ENCODE data around the gene CDC37. TPM values are rescaled to one million over a fixed set of nuclear protein-coding genes. Genes with fewer than 3 reads are reported as not detected.

Gene CDC37
- total RNA-seq, 2 experiments from 2014 or later: 269 to 332 TPM

DNA sequence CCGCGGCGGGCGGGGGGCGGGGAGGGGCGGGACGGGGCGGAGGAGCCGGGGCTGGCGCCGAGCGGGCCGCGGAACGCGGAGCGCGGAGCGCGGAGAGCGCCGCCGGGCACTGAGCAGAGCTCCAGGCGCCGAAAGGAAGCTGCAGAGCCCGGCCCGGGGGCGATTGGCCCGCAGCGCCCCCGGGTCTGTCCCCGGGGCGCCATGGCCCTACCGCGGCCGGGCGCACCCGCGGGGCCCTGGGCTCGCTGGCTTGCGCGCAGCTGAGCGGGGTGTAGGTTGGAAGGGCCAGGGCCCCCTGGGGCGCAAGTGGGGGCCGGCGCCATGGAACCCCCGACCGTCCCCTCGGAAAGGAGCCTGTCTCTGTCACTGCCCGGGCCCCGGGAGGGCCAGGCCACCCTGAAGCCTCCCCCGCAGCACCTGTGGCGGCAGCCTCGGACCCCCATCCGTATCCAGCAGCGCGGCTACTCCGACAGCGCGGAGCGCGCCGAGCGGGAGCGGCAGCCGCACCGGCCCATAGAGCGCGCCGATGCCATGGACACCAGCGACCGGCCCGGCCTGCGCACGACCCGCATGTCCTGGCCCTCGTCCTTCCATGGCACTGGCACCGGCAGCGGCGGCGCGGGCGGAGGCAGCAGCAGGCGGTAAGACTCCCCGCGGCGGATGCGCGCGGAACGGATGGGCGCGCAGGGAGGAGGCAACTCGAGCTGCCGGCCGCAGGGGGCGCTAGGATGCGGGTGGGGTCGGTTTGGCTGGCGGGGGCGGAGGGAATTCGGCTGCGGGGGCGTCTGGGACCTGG, 17.3 kb upstream of the CDC37 start, which contains the start of gene PDE4A:
Gene PDE4A, plus strand, starts transcription at position 95 of the 796 bp plus-strand sequence. Its CDS starts 227 bp downstream, at position 322.
- H3K4me2 ChIP-seq (ENCODE audit: low read length): peak within 1 kb of the TSS; percentile 84
- no peaks in the 10 kb centered on the region for H3K9me2 ChIP-seq (ENCODE audit: insufficient read depth, low read length)
- CTCF ChIA-PET (ENCODE audit: unreplicated experiment): interaction anchor here (0.6 to 1.3 kb wide), 3 partner anchors 9 to 12 kb away, joined by 3 to 4 read pairs (median 3); no protein-coding TSS in a partner anchor
- H3K9me3 ChIP-seq (ENCODE audit: low read length): no peaks in the 10 kb centered on the region
- TF ChIP-seq EZH2phosphoT487 (IDR thresholded peaks at IDR 0.05; ENCODE audit: borderline replicate concordance, low read depth, low read length): no peak
- TF ChIP-seq, protein P1, sequence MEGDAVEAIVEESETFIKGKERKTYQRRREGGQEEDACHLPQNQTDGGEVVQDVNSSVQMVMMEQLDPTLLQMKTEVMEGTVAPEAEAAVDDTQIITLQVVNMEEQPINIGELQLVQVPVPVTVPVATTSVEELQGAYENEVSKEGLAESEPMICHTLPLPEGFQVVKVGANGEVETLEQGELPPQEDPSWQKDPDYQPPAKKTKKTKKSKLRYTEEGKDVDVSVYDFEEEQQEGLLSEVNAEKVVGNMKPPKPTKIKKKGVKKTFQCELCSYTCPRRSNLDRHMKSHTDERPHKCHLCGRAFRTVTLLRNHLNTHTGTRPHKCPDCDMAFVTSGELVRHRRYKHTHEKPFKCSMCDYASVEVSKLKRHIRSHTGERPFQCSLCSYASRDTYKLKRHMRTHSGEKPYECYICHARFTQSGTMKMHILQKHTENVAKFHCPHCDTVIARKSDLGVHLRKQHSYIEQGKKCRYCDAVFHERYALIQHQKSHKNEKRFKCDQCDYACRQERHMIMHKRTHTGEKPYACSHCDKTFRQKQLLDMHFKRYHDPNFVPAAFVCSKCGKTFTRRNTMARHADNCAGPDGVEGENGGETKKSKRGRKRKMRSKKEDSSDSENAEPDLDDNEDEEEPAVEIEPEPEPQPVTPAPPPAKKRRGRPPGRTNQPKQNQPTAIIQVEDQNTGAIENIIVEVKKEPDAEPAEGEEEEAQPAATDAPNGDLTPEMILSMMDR (conservative IDR thresholded peaks at IDR 0.05; ENCODE audit: low read length): peak; percentile 79
- DNase-seq (ENCODE audit: low spot score): peak; percentile 89
- H2AFZ ChIP-seq (ENCODE audit: low read length): no peak within 1 kb of the TSS
- intact Hi-C loops (cut with micrococcal nuclease; ENCODE audit: unreplicated experiment): no loop called here
- peaks cover 78% of the 10 kb centered on the region for H3K79me2 ChIP-seq (ENCODE audit: insufficient read depth, low read depth, low read length)
- peaks cover 6% of the 10 kb centered on the region; the same call in 1 of the 2 replicates for H3K36me3 ChIP-seq (ENCODE audit: insufficient read depth, low read length)
- POLR2A ChIA-PET: interaction anchor here (0.6 to 1.9 kb wide), 6 partner anchors 8 to 194 kb away, joined by 3 to 6 read pairs (median 4); no protein-coding TSS in a partner anchor
- peaks cover 59% of the 10 kb centered on the region for H3K4me1 ChIP-seq (ENCODE audit: insufficient read depth, low read length, poor library complexity, severe bottlenecking)
- H3K4me3 ChIP-seq (ENCODE audit: low read depth, low read length, poor library complexity, severe bottlenecking): peak within 1 kb of the TSS; percentile 76
- BruUV-seq (replicated peaks): no TSS peak
- peaks cover 13% of the 10 kb centered on the region for H4K20me1 ChIP-seq (ENCODE audit: insufficient read depth, low read length)
- peak within 1 kb of the TSS; percentile 100 for H3K27ac ChIP-seq (ENCODE audit: low read depth, low read length, poor library complexity, severe bottlenecking)

DNA sequence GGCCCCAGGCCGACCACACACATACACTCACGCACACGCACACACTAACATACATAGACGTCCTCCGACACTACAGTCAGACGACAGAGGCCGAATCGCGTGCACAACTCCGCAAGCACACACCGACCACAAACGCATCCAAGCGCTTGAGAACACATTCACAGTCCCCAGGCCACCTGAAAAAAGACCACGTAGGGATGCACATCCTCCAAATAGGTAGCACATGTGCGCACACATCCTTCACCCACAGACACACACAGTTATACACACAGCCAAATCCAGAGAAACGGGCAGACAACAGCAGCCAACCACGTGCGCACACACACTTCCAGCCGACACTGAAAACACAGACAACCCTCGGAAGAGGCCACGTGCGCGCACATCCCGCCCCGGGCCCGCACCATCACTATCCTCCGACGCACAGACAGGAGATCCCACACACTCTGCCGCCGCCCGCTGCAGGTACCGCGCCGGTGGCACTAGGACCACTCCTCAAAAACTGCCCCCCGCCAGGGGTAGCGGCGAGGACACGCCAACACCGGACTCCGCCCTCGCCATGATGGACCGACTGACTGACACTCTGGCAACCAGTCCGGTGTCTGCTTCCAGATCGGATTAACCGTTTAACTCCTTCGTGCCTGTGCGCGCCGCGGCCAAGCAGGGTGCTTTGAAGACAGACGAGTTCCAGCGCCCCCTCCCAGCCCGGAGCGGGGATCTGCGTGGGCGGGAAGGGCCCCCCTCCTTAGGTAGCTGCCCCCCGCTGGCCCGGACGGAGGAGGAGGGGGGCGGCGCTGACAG, 16.5 kb upstream of the CDC37 start:
- POLR2A ChIA-PET: interaction anchor here (0.6 to 4.2 kb wide), 3 partner anchors 8 to 13 kb away, joined by 3 to 60 read pairs (median 3); no protein-coding TSS in a partner anchor
- DNase-seq (ENCODE audit: low spot score): peak; percentile 97

More for the DNA sequence above, 16.5 kb upstream of the CDC37 start:
- Histone ChIP-seq H4K20me1 (ENCODE audit: insufficient read depth, low read length) (peaks cover 13% of the 10 kb centered on the region), H3K79me2 (ENCODE audit: insufficient read depth, low read depth, low read length) (peaks cover 78% of the 10 kb centered on the region), H3K4me2 (ENCODE audit: low read length) (peak overlapping the region; percentile 72), H3K4me3 (ENCODE audit: low read depth, low read length, poor library complexity, severe bottlenecking) (peak overlapping the region; percentile 76), H3K27ac (ENCODE audit: low read depth, low read length, poor library complexity, severe bottlenecking) (peak overlapping the region; percentile 100), H3K9me2 (ENCODE audit: insufficient read depth, low read length) (no peaks in the 10 kb centered on the region), H2AFZ (ENCODE audit: low read length) (no peak overlapping the region), H3K9me3 (ENCODE audit: low read length) (no peaks in the 10 kb centered on the region), H3K36me3 (ENCODE audit: insufficient read depth, low read length) (peaks cover 10% of the 10 kb centered on the region), H3K4me1 (ENCODE audit: insufficient read depth, low read length, poor library complexity, severe bottlenecking) (peaks cover 59% of the 10 kb centered on the region)
- intact Hi-C loops (cut with micrococcal nuclease; ENCODE audit: unreplicated experiment): loop anchor here (5.0 kb wide), 1 partner anchor 552 kb away; no protein-coding TSS in a partner anchor
- BruUV-seq (replicated peaks): TSS peak; percentile 58
- CTCF ChIA-PET (ENCODE audit: unreplicated experiment): interaction anchor here (0.6 to 1.3 kb wide), 2 partner anchors 8 to 13 kb away, joined by 3 to 4 read pairs; no protein-coding TSS in a partner anchor
- TF ChIP-seq, protein P1 (conservative IDR thresholded peaks at IDR 0.05; ENCODE audit: low read length): no peak
- TF ChIP-seq EZH2phosphoT487 (IDR thresholded peaks at IDR 0.05; ENCODE audit: borderline replicate concordance, low read depth, low read length): no peak
